Neural cell (in vitro differentiated cells): ENCODE measurements around the gene PKP1. TPM values are rescaled to one million over a fixed set of nuclear protein-coding genes. Genes with fewer than 3 reads are reported as not detected.

Experiments
- H2AFZ ChIP-seq: fragments of 200-600, 300-800 bp; sonication (generic), shearing (Covaris generic); 2 replicates; pipeline ENCODE4 v1.6.0; 2014; ENCODE audit warnings: low read depth, mild to moderate bottlenecking, antibody characterized with exemption, low read length, moderate library complexity
- H3F3A ChIP-seq: fragments of 200-600 bp; shearing (Covaris generic); 2 replicates; pipeline ENCODE4 v1.6.1; 2016; ENCODE audit warnings: mild to moderate bottlenecking, moderate library complexity, mixed read lengths, antibody characterized with exemption, low read length; ENCODE audit not compliant: insufficient read depth, poor library complexity, severe bottlenecking
- H3K27ac ChIP-seq: fragments of 200-600, 300-800 bp; sonication (generic), shearing (Covaris generic); 2 replicates; pipeline ENCODE4 v1.5.1; 2014; ENCODE audit warnings: mild to moderate bottlenecking, low read length, moderate library complexity
- H3K27me3 ChIP-seq: fragments of 300-800, 200-600 bp; sonication (generic), shearing (Covaris generic); 2 replicates; pipeline ENCODE4 v1.6.0; 2014; ENCODE audit warnings: mild to moderate bottlenecking, low read depth, low read length, moderate library complexity; ENCODE audit not compliant: insufficient read depth
- H3K36me3 ChIP-seq: fragments of 300-800, 200-600 bp; sonication (generic), shearing (Covaris generic); 2 replicates; pipeline ENCODE4 v1.5.1; 2014; ENCODE audit warnings: mild to moderate bottlenecking, antibody characterized with exemption, low read length, moderate library complexity; ENCODE audit not compliant: insufficient read depth
- H3K4me2 ChIP-seq: fragments of 300-800, 200-600 bp; sonication (generic), shearing (Covaris generic); 2 replicates; pipeline ENCODE4 v1.6.0; 2014; ENCODE audit warnings: mild to moderate bottlenecking, low read length
- H3K4me3 ChIP-seq: fragments of 300-800, 200-600 bp; sonication (generic), shearing (Covaris generic); 2 replicates; pipeline ENCODE4 v1.5.1; 2014; ENCODE audit warnings: mild to moderate bottlenecking, low read length, moderate library complexity
- H3K79me2 ChIP-seq: fragments of 200-600 bp; shearing (Covaris generic); replicated peaks from 2 replicates; pipeline ENCODE4 v1.6.0; 2014; ENCODE audit warnings: mild to moderate bottlenecking, low read length, moderate library complexity; ENCODE audit not compliant: insufficient read depth
- H3K9ac ChIP-seq: fragments of 300-800, 200-600 bp; sonication (generic), shearing (Covaris generic); 2 replicates; pipeline ENCODE4 v1.6.1; 2016; ENCODE audit warnings: mild to moderate bottlenecking, low read length, mixed read lengths
- H3K9me2 ChIP-seq: fragments of 200-600 bp; shearing (Covaris generic); 2 replicates; pipeline ENCODE4 v1.6.1; 2016; ENCODE audit warnings: mild to moderate bottlenecking, low read length, mixed read lengths; ENCODE audit not compliant: insufficient read depth
- H3K9me3 ChIP-seq: fragments of 200-600, 300-800 bp; sonication (generic), shearing (Covaris generic); 2 replicates; pipeline ENCODE4 v1.6.1; 2016; ENCODE audit warnings: mild to moderate bottlenecking, mixed run types, low read length, moderate library complexity, mixed read lengths
- H4K20me1 ChIP-seq: fragments of 200-600 bp; shearing (Covaris generic); 2 replicates; pipeline ENCODE4 v1.6.1; 2016; ENCODE audit warnings: mild to moderate bottlenecking, mixed run types; ENCODE audit not compliant: insufficient read depth
- EP300 ChIP-seq: fragments of 450-650 bp; conservative IDR thresholded peaks from 2 replicates; pipeline ENCODE4 v1.6.1; 2014; ENCODE audit warnings: antibody characterized with exemption, mild to moderate bottlenecking, moderate library complexity; ENCODE audit not compliant: poor library complexity, severe bottlenecking
- EZH2 ChIP-seq: fragments of 200-600, 300-800 bp; shearing (Covaris generic), sonication (generic); IDR thresholded peaks from 2 replicates; pipeline ENCODE4 v1.6.1; 2014; ENCODE audit warnings: antibody characterized with exemption, low read length, borderline replicate concordance, mild to moderate bottlenecking; ENCODE audit not compliant: insufficient read depth, poor library complexity, severe bottlenecking
- MXI1 ChIP-seq: fragments of 450-650 bp; conservative IDR thresholded peaks from 2 replicates; pipeline ENCODE4 v1.6.1; 2014; ENCODE audit warnings: antibody characterized with exemption, mild to moderate bottlenecking; ENCODE audit not compliant: poor library complexity, severe bottlenecking
- POLR2AphosphoS5 ChIP-seq: IDR thresholded peaks from 2 replicates; pipeline ENCODE4 v1.6.1; 2012
- RAD21 ChIP-seq: fragments of 450-650 bp; conservative IDR thresholded peaks from 2 replicates; pipeline ENCODE4 v1.6.1; 2014; ENCODE audit warnings: antibody characterized with exemption, mild to moderate bottlenecking, moderate library complexity
- REST ChIP-seq: IDR thresholded peaks from 2 replicates; pipeline ENCODE4 v1.6.1; 2012; ENCODE audit warnings: borderline replicate concordance
- SMC3 ChIP-seq: fragments of 450-650 bp; conservative IDR thresholded peaks from 2 replicates; pipeline ENCODE4 v1.6.1; 2014; ENCODE audit warnings: antibody characterized with exemption, mild to moderate bottlenecking, moderate library complexity; ENCODE audit not compliant: poor library complexity
- TAF1 ChIP-seq: IDR thresholded peaks from 2 replicates; pipeline ENCODE4 v1.6.1; 2012; ENCODE audit warnings: low read depth
- polyA plus RNA-seq: library from polyadenylated mRNA; depleted of rRNA; stranded (reverse); fragments of >200 nt; gene quantifications from 2 replicates; pipeline ENCODE4 v1.2.3, GENCODE V29; 2014
- TF ChIP-seq, protein P1 (sequence below): fragments of 450-650 bp; IDR thresholded peaks from 2 replicates; pipeline ENCODE4 v1.5.1; 2014; ENCODE audit warnings: antibody characterized with exemption, mild to moderate bottlenecking, moderate library complexity; ENCODE audit not compliant: poor library complexity, severe bottlenecking

Gene PKP1
- polyA plus RNA-seq, 1 donor from 2014 or later, result not detected

DNA sequence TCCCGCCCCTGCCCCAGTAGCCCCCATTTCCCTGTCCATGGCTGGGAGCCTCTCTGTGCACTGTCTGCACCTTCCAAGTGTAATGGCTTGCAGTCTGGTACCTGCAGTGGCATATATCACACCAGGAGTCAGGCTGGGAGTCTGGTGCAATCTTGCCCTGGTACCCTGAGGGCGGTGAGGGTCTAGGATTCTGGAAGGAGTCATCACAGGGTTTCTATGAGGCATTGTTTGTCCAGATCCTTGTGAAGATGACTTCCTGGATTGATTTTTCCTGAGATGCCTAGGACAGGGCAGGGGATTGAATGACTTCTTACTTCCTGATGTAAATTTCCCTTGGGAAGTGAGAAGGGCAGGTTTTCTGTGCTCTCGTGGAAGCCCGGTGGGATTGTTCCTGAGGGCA lies 5.9 kb upstream of the PKP1 start:
- Histone ChIP-seq H3K79me2 (no peaks in the 10 kb centered on the region), H3K9me3 (no peaks in the 10 kb centered on the region), H2AFZ (no peak overlapping the region), H3K27ac (no peak overlapping the region), H3K9ac (no peak overlapping the region), H3F3A (no peaks in the 10 kb centered on the region), H3K27me3 (no peaks in the 10 kb centered on the region), H3K36me3 (no peaks in the 10 kb centered on the region), H3K9me2 (no peaks in the 10 kb centered on the region), H3K4me3 (no peak overlapping the region), H3K4me2 (no peak overlapping the region), H4K20me1 (no peaks in the 10 kb centered on the region)
- no peak for TF ChIP-seq REST
- TF ChIP-seq EP300, result no peak
- no peak for TF ChIP-seq MXI1
- no peak for TF ChIP-seq RAD21
- TF ChIP-seq SMC3, result no peak
- no peak for TF ChIP-seq EZH2
- TF ChIP-seq TAF1, result no peak
- TF ChIP-seq POLR2AphosphoS5, result no peak
- TF ChIP-seq, protein P1, sequence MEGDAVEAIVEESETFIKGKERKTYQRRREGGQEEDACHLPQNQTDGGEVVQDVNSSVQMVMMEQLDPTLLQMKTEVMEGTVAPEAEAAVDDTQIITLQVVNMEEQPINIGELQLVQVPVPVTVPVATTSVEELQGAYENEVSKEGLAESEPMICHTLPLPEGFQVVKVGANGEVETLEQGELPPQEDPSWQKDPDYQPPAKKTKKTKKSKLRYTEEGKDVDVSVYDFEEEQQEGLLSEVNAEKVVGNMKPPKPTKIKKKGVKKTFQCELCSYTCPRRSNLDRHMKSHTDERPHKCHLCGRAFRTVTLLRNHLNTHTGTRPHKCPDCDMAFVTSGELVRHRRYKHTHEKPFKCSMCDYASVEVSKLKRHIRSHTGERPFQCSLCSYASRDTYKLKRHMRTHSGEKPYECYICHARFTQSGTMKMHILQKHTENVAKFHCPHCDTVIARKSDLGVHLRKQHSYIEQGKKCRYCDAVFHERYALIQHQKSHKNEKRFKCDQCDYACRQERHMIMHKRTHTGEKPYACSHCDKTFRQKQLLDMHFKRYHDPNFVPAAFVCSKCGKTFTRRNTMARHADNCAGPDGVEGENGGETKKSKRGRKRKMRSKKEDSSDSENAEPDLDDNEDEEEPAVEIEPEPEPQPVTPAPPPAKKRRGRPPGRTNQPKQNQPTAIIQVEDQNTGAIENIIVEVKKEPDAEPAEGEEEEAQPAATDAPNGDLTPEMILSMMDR, result no peak

DNA sequence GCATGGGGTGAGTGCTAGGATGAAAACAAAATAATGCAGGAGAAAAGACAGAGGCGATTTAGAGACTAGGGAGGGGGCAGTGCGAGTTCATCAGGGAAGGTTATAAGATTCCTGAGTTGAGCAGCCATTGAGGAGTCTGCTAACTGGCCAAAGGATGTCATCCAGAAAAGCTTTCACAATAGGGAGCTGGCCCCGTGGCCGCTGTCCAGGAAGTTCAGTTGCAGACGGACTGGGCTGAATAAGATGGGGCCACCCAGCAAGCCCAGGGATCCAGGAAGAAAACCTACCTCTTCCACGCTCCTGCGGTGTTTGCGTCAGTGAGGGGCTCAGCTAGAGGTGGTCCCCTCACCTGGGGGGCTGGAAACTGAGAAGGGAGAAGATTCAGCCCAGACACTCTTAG lies 4.0 kb upstream of the PKP1 start:
- no peaks in the 10 kb centered on the region for H3K9me2 ChIP-seq
- H3K9ac ChIP-seq, result no peak overlapping the region
- TF ChIP-seq EP300 (no peak), POLR2AphosphoS5 (no peak), MXI1 (no peak), TAF1 (no peak), REST (no peak), RAD21 (no peak), SMC3 (no peak), EZH2 (no peak)
- TF ChIP-seq, protein P1, result no peak
- H3K27me3 ChIP-seq, result no peaks in the 10 kb centered on the region
- no peaks in the 10 kb centered on the region for H3K36me3 ChIP-seq
- no peaks in the 10 kb centered on the region for H4K20me1 ChIP-seq
- no peak overlapping the region for H3K4me2 ChIP-seq
- no peak overlapping the region for H2AFZ ChIP-seq
- no peaks in the 10 kb centered on the region for H3K9me3 ChIP-seq
- H3K27ac ChIP-seq, result no peak overlapping the region
- H3F3A ChIP-seq, result no peaks in the 10 kb centered on the region
- H3K4me3 ChIP-seq, result no peak overlapping the region
- H3K79me2 ChIP-seq, result no peaks in the 10 kb centered on the region
